LNCaP clone FGC (cell line): ENCODE results near the gene TMEM205.

Experiments used
- DNase-seq: peaks from one replicate; pipeline ENCODE4 v3.0.0-alpha.2; 2011; ENCODE audit warnings: low read depth
- H3K4me3 ChIP-seq: 2 replicates; pipeline ENCODE4 v1.5.1; 2011; ENCODE audit warnings: mild to moderate bottlenecking, low read depth, low read length, control low read depth
- TF ChIP-seq, protein P1 (sequence below): IDR thresholded peaks from 2 replicates; pipeline ENCODE4 v1.5.1; 2012; ENCODE audit warnings: mild to moderate bottlenecking; ENCODE audit not compliant: control insufficient read depth, insufficient read depth; ENCODE audit errors: extremely low read depth

Gene TMEM205

DNA sequence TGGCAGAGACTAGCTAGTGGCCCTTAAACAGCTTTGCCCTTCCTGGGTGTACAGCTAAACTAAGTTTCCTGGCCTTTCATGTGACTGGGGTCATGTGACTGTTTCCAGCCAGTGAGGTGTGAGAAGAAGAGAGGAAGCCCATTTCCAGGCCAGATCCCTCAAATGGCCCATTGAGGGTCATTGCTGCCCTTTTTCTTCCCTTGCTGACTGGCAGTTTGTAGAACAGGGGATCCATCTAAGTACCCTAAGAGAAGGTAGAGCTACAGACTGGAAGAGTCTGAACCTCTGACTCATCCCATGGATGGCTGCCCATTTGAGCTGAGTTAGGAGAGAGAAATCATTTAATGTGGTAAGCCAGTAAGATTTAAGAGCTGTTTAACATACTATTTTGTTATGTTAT, 31.2 kb upstream of the TMEM205 start:
- no peak for DNase-seq
- TF ChIP-seq, protein P1, sequence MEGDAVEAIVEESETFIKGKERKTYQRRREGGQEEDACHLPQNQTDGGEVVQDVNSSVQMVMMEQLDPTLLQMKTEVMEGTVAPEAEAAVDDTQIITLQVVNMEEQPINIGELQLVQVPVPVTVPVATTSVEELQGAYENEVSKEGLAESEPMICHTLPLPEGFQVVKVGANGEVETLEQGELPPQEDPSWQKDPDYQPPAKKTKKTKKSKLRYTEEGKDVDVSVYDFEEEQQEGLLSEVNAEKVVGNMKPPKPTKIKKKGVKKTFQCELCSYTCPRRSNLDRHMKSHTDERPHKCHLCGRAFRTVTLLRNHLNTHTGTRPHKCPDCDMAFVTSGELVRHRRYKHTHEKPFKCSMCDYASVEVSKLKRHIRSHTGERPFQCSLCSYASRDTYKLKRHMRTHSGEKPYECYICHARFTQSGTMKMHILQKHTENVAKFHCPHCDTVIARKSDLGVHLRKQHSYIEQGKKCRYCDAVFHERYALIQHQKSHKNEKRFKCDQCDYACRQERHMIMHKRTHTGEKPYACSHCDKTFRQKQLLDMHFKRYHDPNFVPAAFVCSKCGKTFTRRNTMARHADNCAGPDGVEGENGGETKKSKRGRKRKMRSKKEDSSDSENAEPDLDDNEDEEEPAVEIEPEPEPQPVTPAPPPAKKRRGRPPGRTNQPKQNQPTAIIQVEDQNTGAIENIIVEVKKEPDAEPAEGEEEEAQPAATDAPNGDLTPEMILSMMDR: no peak
- no peak overlapping the region for H3K4me3 ChIP-seq

DNA sequence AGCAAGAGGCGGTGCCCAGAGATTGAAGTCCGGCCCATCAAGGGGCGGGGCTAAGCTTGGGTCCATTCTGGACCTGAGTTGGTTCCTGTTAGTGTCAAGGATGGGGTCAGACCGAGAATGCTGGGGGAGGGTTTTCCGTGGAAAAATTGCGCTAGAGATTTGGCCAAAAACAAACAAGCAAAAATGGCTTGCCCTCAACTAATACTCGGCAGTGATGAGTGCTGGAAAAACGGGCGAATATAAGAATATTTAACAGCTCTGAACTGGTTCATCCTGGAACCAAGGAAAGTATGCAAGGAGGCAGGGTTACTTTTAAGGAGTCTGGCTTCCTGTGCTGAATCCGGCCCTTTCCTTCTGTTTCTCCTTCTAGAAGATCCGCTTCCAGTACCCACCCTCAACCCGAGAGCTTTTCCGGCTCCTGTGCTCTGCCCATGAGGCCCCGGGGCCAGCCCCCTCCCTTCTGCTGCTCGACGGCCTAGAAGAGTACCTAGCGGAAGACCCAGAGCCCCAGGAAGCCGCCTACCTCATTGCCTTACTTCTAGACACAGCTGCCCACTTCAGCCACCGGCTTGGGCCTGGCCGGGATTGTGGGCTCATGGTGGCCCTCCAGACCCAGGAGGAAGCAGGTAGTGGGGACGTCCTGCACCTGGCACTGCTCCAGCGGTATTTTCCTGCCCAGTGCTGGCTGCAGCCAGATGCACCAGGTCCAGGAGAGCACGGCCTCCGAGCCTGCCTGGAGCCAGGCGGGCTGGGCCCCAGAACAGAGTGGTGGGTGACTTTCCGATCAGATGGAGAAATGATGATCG, 29.3 kb upstream of the TMEM205 start:
- TF ChIP-seq, protein P1: no peak
- no peak for DNase-seq
- H3K4me3 ChIP-seq: peak overlapping the region; percentile 65

DNA sequence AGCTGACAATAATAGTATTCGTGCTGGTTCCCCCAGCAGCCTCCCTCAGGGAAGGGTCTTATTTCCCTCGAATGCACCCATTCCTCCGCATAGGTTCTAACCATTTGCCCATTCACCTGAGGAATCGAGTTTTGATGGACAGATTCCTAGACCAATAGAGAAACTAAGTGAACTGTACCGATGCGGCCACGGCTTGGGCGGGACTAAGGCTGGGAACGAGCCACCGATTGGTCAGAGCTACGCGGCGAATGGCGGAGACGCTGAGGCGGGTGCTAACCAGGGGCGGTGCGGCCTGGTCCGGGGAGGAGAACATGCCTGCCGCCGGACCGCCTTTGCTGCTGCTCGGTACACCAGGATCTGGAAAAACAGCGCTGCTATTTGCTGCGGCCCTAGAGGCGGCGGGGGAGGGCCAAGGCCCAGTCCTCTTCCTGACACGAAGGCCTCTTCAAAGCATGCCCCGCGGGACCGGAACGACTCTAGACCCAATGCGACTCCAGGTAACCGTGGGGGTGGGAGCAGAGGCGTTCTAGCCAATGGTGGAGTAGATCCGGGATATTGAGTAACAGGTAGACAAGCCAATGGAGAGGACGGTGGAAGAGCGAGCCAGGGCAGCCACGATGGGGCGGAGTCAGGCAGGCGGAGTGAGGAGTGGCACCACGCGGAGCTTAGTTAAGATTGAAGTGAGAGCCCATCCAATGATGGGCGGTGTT, 28.5 kb upstream of the TMEM205 start, which contains the start of gene SWSAP1:
TSS of gene SWSAP1 (plus strand) at position 234 of the 710 bp plus-strand sequence. CDS start at position 249, 15 bp downstream.
- TF ChIP-seq, protein P1: no peak
- peak within 1 kb of the TSS; percentile 65 for H3K4me3 ChIP-seq
- DNase-seq: peak; percentile 99

DNA sequence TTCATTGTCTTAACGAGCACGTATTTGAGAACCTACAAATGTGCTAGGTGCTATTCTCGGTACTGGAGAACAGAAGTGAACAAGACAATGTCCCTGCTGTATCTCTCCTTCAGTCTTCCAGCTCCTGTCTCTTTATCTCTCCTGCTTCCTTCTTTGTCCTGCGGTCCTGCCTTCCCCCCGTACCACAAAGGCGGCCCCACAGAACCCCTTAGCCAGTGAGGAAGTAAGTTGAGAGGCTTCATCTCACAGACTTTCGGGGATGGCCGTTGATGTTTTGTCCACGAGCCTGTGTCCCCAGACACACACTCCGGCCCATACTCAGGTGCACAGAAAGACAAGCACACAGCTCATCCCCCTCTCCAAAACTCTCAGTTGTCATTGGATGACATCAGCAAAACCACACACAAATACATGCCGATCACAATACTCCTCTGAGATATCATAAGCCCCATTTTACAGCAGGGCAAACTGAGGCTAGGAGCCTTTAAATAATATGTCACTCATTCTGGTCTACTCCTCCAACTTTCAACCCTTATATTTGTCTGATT, 27.9 kb upstream of the TMEM205 start:
- DNase-seq: no peak
- TF ChIP-seq, protein P1: no peak
- H3K4me3 ChIP-seq: peak overlapping the region; percentile 65

DNA sequence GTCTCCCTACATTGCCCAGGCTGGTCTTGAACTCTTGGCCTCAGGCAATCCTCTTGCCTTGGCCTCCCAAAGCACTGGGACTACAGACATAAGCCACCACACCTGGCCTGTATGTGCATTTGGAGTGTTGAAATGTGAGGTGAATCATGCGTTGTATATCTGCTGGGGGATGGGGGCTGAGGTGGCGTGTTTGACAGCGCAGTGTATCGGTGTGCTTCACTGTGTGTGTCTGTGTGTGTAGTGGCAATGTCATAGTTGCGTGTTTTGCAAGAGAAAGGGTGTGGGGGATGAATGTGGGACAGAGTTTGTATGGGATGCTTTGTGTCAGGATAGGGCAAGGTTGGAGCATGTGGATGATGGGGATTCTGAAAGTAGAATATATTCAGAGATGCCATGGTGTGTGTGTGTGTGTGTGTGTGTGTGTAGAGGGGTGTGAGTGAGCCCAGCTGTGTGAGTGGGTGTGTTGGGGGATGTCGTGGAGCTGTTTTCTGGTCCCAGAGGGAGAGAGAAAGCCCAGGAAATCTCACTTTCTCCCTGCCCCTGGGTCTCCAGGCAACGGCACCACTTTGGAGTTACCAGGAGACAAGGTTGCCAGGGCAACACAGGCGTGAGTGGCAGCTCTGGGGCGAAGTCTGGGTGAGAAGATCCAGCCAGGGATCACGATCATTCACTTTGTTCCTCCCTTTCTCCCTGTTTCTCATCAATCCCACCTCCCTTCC, 27.3 kb upstream of the TMEM205 start:
- TF ChIP-seq, protein P1: no peak
- peak overlapping the region; percentile 65 for H3K4me3 ChIP-seq
- no peak for DNase-seq

DNA sequence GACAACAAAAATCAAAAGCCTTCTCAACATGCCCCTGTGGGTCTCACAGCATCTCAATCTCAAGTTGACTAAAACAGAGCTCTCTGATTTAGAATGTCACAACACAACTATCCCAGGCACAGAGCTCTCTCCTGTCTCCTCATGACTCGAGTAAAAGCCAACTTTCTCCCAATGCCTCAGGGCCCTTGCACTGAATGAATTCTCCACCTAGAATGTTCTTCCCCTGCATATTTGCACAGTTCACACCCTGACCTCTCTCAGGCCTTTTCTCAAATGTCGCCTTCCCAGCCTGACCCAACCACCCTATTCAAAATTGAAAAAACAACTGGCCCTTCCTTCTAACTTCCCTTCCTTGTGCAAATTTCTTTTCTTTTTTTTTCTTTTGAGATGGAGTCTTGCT, 24.7 kb upstream of the TMEM205 start:
- H3K4me3 ChIP-seq: no peak overlapping the region
- TF ChIP-seq, protein P1: no peak
- no peak for DNase-seq
